HCT116 (cell line): Measurements from ENCODE around the gene ATF5.

Source experiments
- SP1 ChIP-seq: IDR thresholded peaks from 2 replicates; pipeline ENCODE4 v1.6.1; 2012; ENCODE audit warnings: low read depth
- ZNF274 ChIP-seq: fragments of 200-500 bp; sonication (Bioruptor generic); IDR thresholded peaks from 2 replicates; pipeline ENCODE4 v1.6.1; 2014; ENCODE audit warnings: mild to moderate bottlenecking, low read depth, low read length, inconsistent platforms

- TF ChIP-seq ZNF274 (no peak), SP1 (no peak)
Observed at GRCh38 chr19:49932041-49932451, 3.0 kb downstream of the ATF5 start.
